Tibial nerve (tissue), 4 donors: Measurements from ENCODE around the gene CLCN7. TPM values are rescaled to one million over a fixed set of nuclear protein-coding genes. Genes with fewer than 3 reads are reported as not detected.

Source experiments
- DNase-seq, 2 donors: peaks; one replicate each; pipeline ENCODE4 v3.0.0-alpha.2; 2019; ENCODE audit warnings: low spot score in 2 of 2
- H3K27ac ChIP-seq, 4 donors: fragments of 200-600 bp; sonication (generic) in 3 of 4; one replicate each; pipeline ENCODE4 v1.5.1; 2017 to 2019; ENCODE audit warnings: mild to moderate bottlenecking in 1 of 4
- H3K27me3 ChIP-seq, 2 donors: fragments of 200-600 bp; sonication (generic) in 1 of 2; one replicate each; pipeline versions ENCODE4 v1.5.1 to v1.6.0; 2017 to 2019
- H3K36me3 ChIP-seq, 3 donors: fragments of 200-600 bp; sonication (generic); one replicate each; pipeline ENCODE4 v1.5.1; 2018 to 2019
- H3K4me1 ChIP-seq, 4 donors: fragments of 200-600 bp; sonication (generic) in 3 of 4; one replicate each; pipeline ENCODE4 v1.5.1; 2017 to 2019
- H3K4me3 ChIP-seq, 4 donors: fragments of 200-600 bp; sonication (generic) in 3 of 4; one replicate each; pipeline ENCODE4 v1.5.1; 2017 to 2019; ENCODE audit warnings: mild to moderate bottlenecking in 1 of 4, moderate library complexity in 1 of 4
- H3K9me3 ChIP-seq, 4 donors: fragments of 200-600 bp; sonication (generic) in 3 of 4; one replicate each; pipeline ENCODE4 v1.5.1; 2017 to 2019
- CTCF ChIP-seq, 5 experiments: fragments of 200-600 bp in 3 of 5; fragments of 450-650 bp in 2 of 5; sonication (generic) in 3 of 5; IDR thresholded peaks; one replicate each; pipeline ENCODE4 v1.5.1; 2016 to 2019; ENCODE audit warnings: antibody characterized with exemption in 5 of 5, mild to moderate bottlenecking in 3 of 5, moderate library complexity in 2 of 5
- EP300 ChIP-seq, 2 donors: sonication (generic); formaldehyde crosslinking; IDR thresholded peaks; one replicate each; pipeline ENCODE4 v1.6.1; 2017; ENCODE audit warnings: antibody characterized with exemption in 2 of 2, mild to moderate bottlenecking in 1 of 2
- POLR2A ChIP-seq, 2 donors: fragments of 450-650 bp; IDR thresholded peaks; one replicate each; pipeline ENCODE4 v1.6.1; 2017; ENCODE audit warnings: antibody characterized with exemption in 2 of 2, mild to moderate bottlenecking in 2 of 2, moderate library complexity in 2 of 2
- WGBS, 2 donors: methylation state at CpG; one replicate each; pipeline ENCODE4 v1.1.5; 2018; 5-methylcytosine and 5-hydroxymethylcytosine counted together
- total RNA-seq, 4 donors: library from RNA; depleted of rRNA; stranded (reverse); fragments of >200 nt; gene quantifications; one replicate each; pipeline ENCODE4 v1.1.0, GENCODE V29; 2016

CLCN7 gene
- total RNA-seq, 4 donors from 2014 or later, result 38.7 to 136 (median 73.1) TPM

GRCh38 chr16:1489077-1489476 is 14.2 kb upstream of the CLCN7 start:
- no peak for DNase-seq
- no peaks in the 10 kb centered on the region for H3K27me3 ChIP-seq
- peaks cover 0 to 13% (median 0%) of the 10 kb centered on the region in 4 donors for H3K4me1 ChIP-seq
- TF ChIP-seq CTCF (IDR thresholded peaks at IDR 0.05) (no peak), EP300 (IDR thresholded peaks at IDR 0.05) (no peak), POLR2A (IDR thresholded peaks at IDR 0.05) (no peak)
- H3K9me3 ChIP-seq, result no peaks in the 10 kb centered on the region
- WGBS, 2 donors, result 89 to 90% methylated on average over 12 of the region's 12 CpGs
- H3K27ac ChIP-seq, result no peak overlapping the region
- H3K4me3 ChIP-seq, result no peak overlapping the region
- H3K36me3 ChIP-seq, result no peaks in the 10 kb centered on the region

- Histone ChIP-seq H3K4me1 (peaks cover 0 to 9% (median 0%) of the 10 kb centered on the region in 4 donors), H3K9me3 (no peaks in the 10 kb centered on the region), H3K36me3 (no peaks in the 10 kb centered on the region), H3K4me3 (no peak within 1 kb of the TSS), H3K27me3 (no peaks in the 10 kb centered on the region), H3K27ac (no peak within 1 kb of the TSS)
- DNase-seq, result no peak
- 86 to 94% methylated on average over 19 of the region's 19 CpGs for WGBS, 2 donors
- no peak for TF ChIP-seq CTCF (IDR thresholded peaks at IDR 0.05)
- TF ChIP-seq EP300 (IDR thresholded peaks at IDR 0.05), result no peak
- TF ChIP-seq POLR2A (IDR thresholded peaks at IDR 0.05), result no peak
These were observed 13.8 kb upstream of the CLCN7 start, which contains the start of gene PTX4 for GRCh38 chr16:1488619-1489018. PTX4 (minus strand) TSS chr16:1488944; CDS start chr16:1488909, 35 bp downstream.

- H3K27ac ChIP-seq, result no peak overlapping the region
- no peaks in the 10 kb centered on the region for H3K36me3 ChIP-seq
- H3K4me1 ChIP-seq, result peaks cover 0 to 9% (median 0%) of the 10 kb centered on the region in 4 donors
- no peak overlapping the region for H3K4me3 ChIP-seq
- no peak for TF ChIP-seq POLR2A (IDR thresholded peaks at IDR 0.05)
- TF ChIP-seq CTCF (IDR thresholded peaks at IDR 0.05), result no peak
- no peak for TF ChIP-seq EP300 (IDR thresholded peaks at IDR 0.05)
- DNase-seq, result no peak
- WGBS, 2 donors, result 79 to 83% methylated on average over 18 to 19 of the region's 24 CpGs
- no peaks in the 10 kb centered on the region for H3K9me3 ChIP-seq
- H3K27me3 ChIP-seq, result no peaks in the 10 kb centered on the region
These were observed 13.3 kb upstream of the CLCN7 start for GRCh38 chr16:1488054-1488601.

GRCh38 chr16:1487395-1488053 is 12.7 kb upstream of the CLCN7 start:
- no peak for TF ChIP-seq CTCF (IDR thresholded peaks at IDR 0.05)
- TF ChIP-seq POLR2A (IDR thresholded peaks at IDR 0.05), result no peak
- no peak for TF ChIP-seq EP300 (IDR thresholded peaks at IDR 0.05)

More at GRCh38 chr16:1487395-1488053, 12.7 kb upstream of the CLCN7 start:
- no peaks in the 10 kb centered on the region for H3K9me3 ChIP-seq
- H3K27ac ChIP-seq, result no peak overlapping the region
- H3K27me3 ChIP-seq, result no peaks in the 10 kb centered on the region
- no peak overlapping the region for H3K4me3 ChIP-seq
- DNase-seq, result no peak
- peaks cover 0 to 4% (median 0%) of the 10 kb centered on the region in 4 donors for H3K4me1 ChIP-seq
- no peaks in the 10 kb centered on the region for H3K36me3 ChIP-seq
- WGBS, 2 donors, result 91 to 95% methylated on average over 12 of the region's 39 CpGs
